Stimulated activated memory B cell treated with anti-CD40 and anti-IgM and Interleukin-4, amounts not matched to agents 10 μg/mL and 1 μg/mL and 100 μg/mL, for 72 hours (primary cell): Measurements from ENCODE around the gene BTD.
A peak's percentile ranks its signal among the peaks of the same experiment; 100 is the strongest.

Experiments
- ATAC-seq: fragments of 150-1000 bp; cut with Tn5 transposase; 2 replicates; pipeline ENCODE4 v1.10.0; 2021
- H3K27ac Mint-ChIP-seq: one replicate; pipeline ENCODE4 v1.8.0; 2022; ENCODE audit warnings: mild to moderate bottlenecking, mixed read lengths
- H3K27me3 Mint-ChIP-seq: one replicate; pipeline ENCODE4 v1.8.0; 2022; ENCODE audit warnings: mixed read lengths
- H3K36me3 Mint-ChIP-seq: one replicate; pipeline ENCODE4 v1.8.0; 2022; ENCODE audit warnings: mixed read lengths
- H3K4me1 Mint-ChIP-seq: one replicate; pipeline ENCODE4 v1.8.0; 2022; ENCODE audit warnings: mixed read lengths
- H3K4me3 Mint-ChIP-seq: one replicate; pipeline ENCODE4 v1.8.0; 2022; ENCODE audit warnings: mild to moderate bottlenecking, moderate library complexity, mixed read lengths
- H3K9me3 Mint-ChIP-seq: one replicate; pipeline ENCODE4 v1.8.0; 2022; ENCODE audit warnings: mixed read lengths

BTD gene

DNA sequence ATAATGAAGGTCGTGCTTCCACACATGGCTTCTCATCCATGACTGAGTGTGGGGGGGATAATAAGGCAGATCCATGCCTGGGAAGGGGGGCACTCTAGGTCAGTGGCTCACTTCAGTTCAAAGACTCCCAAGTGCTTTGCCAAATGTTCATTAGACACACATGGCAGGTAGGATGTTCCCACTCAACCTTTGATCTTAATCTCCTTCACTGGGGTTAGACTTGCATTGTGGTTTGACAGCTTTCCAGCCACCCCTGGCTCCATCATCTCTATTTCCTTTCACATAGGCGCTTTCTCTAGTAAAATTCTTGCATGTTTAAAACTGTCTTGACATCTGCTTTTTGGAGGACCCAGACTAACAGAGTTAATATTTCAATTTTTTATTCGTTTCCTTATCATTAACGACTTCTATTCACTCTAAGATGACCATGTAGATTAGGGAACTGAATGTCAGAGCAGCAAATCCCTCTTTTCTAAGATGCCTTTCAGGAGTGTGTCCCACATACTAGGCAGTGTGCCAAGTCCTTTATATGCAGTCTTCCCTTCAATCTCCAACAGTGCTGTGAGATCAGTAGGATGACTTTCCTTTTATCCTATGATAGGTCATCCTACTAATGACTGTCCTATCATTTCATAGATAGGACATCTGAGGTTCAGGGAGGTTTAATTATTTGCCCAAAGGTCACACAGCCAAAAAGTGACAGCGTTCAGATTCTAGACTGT, 57.9 kb downstream of the BTD start:
- peaks cover 7% of the 10 kb centered on the region for H3K36me3 Mint-ChIP-seq
- no peaks in the 10 kb centered on the region for H3K4me1 Mint-ChIP-seq
- no peak overlapping the region for H3K4me3 Mint-ChIP-seq
- ATAC-seq, result no peak
- H3K9me3 Mint-ChIP-seq, result peaks cover 13% of the 10 kb centered on the region
- H3K27me3 Mint-ChIP-seq, result no peaks in the 10 kb centered on the region
- H3K27ac Mint-ChIP-seq, result no peak overlapping the region

- H3K36me3 Mint-ChIP-seq, result peaks cover 12% of the 10 kb centered on the region
- peaks cover 9% of the 10 kb centered on the region for H3K9me3 Mint-ChIP-seq
- H3K27ac Mint-ChIP-seq, result no peak overlapping the region
- no peak overlapping the region for H3K4me3 Mint-ChIP-seq
- ATAC-seq, result no peak
- no peaks in the 10 kb centered on the region for H3K4me1 Mint-ChIP-seq
- no peaks in the 10 kb centered on the region for H3K27me3 Mint-ChIP-seq
Observed at GRCh38 chr3:15660055-15660935, 58.8 kb downstream of the BTD start.

- no peak for ATAC-seq
- Mint-ChIP-seq H3K36me3 (peaks cover 15% of the 10 kb centered on the region), H3K4me3 (no peak overlapping the region), H3K27me3 (no peaks in the 10 kb centered on the region), H3K9me3 (peaks cover 8% of the 10 kb centered on the region), H3K4me1 (peaks cover 15% of the 10 kb centered on the region), H3K27ac (no peak overlapping the region)
Observed at GRCh38 chr3:15664144-15664543, 62.6 kb downstream of the BTD start.

DNA sequence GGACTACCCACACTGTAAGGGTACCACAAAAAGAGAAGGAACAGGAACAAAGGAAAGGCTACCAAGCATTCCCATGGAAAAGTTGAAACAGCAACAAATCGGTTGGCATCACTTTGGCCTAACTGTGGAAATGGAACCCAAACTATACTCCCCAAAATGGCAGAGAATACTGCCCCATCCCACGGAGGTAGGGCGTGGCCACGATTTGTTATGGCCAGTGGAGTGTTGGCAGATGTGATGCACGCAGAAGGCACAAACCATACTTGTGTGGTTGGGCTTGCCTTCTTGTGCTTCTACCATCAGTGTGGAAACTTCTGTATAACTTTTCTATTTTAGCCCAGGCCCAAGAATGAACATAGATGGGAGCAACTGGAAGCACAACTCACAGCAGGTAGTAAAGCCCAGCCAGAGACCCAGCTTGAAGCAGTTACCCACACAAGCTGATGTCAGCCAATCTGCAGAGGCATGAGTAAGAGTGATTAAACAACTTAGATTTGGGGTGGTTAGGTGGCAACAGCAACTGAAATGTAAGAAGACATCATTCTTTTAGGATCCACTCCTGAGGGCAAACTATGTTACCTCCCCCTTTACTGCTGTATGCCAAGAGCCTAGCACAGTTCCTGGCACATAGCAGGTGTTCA, 64.1 kb downstream of the BTD start:
- Mint-ChIP-seq H3K9me3 (peaks cover 7% of the 10 kb centered on the region), H3K36me3 (peaks cover 25% of the 10 kb centered on the region), H3K4me1 (peaks cover 15% of the 10 kb centered on the region), H3K27me3 (no peaks in the 10 kb centered on the region), H3K27ac (no peak overlapping the region), H3K4me3 (no peak overlapping the region)
- ATAC-seq, result no peak

DNA sequence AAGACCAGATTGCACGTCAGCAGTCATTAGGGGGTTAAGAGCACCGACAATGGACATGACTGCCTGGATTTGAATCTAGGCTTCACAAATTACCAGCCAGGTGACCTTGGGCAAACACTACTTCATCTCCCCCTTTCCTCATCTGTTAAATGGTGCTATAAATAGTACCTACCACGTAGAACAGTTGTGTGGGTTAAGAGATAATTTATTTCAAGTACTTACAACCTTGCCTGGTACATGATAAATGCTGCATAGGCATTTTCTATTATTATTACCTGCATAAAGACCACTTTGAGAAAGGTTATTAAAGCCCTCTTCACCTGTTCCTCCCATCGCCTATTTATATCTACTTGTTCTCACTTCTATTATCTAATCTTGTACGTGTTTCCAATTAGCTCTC, 64.7 kb downstream of the BTD start:
- Mint-ChIP-seq H3K4me1 (peaks cover 15% of the 10 kb centered on the region), H3K27ac (no peak overlapping the region), H3K36me3 (peaks cover 32% of the 10 kb centered on the region), H3K9me3 (peaks cover 5% of the 10 kb centered on the region), H3K4me3 (no peak overlapping the region), H3K27me3 (no peaks in the 10 kb centered on the region)
- no peak for ATAC-seq

DNA sequence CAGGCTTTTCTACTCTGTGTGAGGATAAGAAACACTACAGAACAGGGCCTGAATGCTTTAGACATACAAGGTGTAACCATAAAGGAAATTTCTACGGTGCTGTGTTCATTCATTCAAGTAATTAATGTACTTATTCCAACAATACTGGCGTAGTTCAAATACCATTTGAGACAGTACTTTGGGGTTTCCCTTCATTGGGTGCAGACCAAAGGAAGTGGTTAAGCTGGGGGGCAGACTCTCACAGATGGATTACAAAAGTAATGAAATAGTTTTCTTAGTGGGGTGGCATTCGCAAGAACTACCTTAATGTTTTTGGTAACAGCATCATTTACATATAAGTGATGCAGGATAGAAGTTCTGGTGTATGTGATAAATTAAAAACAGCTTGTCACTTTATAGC, 65.9 kb downstream of the BTD start:
- Mint-ChIP-seq H3K27me3 (no peaks in the 10 kb centered on the region), H3K36me3 (peaks cover 33% of the 10 kb centered on the region), H3K27ac (no peak overlapping the region), H3K4me3 (no peak overlapping the region), H3K9me3 (peaks cover 4% of the 10 kb centered on the region), H3K4me1 (peaks cover 15% of the 10 kb centered on the region)
- peak; percentile 77 for ATAC-seq

- H3K9me3 Mint-ChIP-seq, result no peaks in the 10 kb centered on the region
- no peak for ATAC-seq
- H3K27me3 Mint-ChIP-seq, result no peaks in the 10 kb centered on the region
- H3K36me3 Mint-ChIP-seq, result peaks cover 24% of the 10 kb centered on the region
- no peaks in the 10 kb centered on the region for H3K4me1 Mint-ChIP-seq
- no peak overlapping the region for H3K27ac Mint-ChIP-seq
- H3K4me3 Mint-ChIP-seq, result no peak overlapping the region
Observed at GRCh38 chr3:15673536-15673935, 72.0 kb downstream of the BTD start.

DNA sequence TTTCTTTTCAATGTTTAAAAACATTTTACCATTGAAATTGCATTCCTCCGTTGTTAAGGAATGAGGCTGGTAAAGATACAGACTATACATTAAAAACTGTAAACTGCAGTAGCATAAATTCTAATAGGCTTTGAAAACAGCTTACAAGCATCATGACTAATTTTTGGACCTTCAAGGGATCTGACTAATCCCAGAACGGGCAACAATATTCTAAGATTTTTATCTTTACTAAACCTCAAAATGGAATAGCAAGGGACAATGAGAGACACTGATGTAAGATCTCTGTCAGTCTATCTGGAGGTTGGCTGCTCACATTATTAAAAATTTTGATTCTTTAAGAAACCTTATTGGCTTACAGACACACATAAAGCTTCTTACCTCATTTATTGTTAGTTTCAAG, 74.7 kb downstream of the BTD start:
- no peak overlapping the region for H3K27ac Mint-ChIP-seq
- H3K4me1 Mint-ChIP-seq, result no peaks in the 10 kb centered on the region
- H3K36me3 Mint-ChIP-seq, result peaks cover 14% of the 10 kb centered on the region
- no peaks in the 10 kb centered on the region for H3K27me3 Mint-ChIP-seq
- ATAC-seq, result no peak
- H3K4me3 Mint-ChIP-seq, result no peak overlapping the region
- no peaks in the 10 kb centered on the region for H3K9me3 Mint-ChIP-seq

DNA sequence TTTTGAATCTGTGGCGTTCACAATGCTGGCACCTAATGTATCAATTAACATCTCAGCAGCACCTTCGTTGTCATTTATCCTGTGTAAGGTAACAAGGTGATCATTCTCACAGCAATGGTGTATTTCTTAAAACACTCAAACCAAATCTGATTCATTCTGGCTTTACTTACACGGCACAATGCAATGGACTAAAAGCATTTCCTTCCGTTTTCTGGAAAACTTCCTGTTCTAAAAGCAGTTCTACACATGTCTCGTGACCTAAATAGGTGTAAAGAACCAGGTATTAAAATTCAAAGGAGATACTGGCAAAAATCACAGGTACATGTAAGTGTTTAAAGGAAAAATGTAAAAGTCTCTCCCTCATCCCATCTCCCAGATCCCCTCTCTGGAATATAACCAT, 77.8 kb downstream of the BTD start:
- H3K27me3 Mint-ChIP-seq, result no peaks in the 10 kb centered on the region
- no peaks in the 10 kb centered on the region for H3K9me3 Mint-ChIP-seq
- H3K4me3 Mint-ChIP-seq, result no peak overlapping the region
- no peaks in the 10 kb centered on the region for H3K4me1 Mint-ChIP-seq
- no peak overlapping the region for H3K27ac Mint-ChIP-seq
- ATAC-seq, result no peak
- H3K36me3 Mint-ChIP-seq, result peaks cover 13% of the 10 kb centered on the region

GRCh38 chr3:15681668-15682067, 80.1 kb downstream of the BTD start:
- H3K9me3 Mint-ChIP-seq, result no peaks in the 10 kb centered on the region
- no peaks in the 10 kb centered on the region for H3K4me1 Mint-ChIP-seq
- H3K27me3 Mint-ChIP-seq, result no peaks in the 10 kb centered on the region
- H3K27ac Mint-ChIP-seq, result no peak overlapping the region
- no peak for ATAC-seq
- H3K4me3 Mint-ChIP-seq, result no peak overlapping the region
- H3K36me3 Mint-ChIP-seq, result peaks cover 35% of the 10 kb centered on the region

DNA sequence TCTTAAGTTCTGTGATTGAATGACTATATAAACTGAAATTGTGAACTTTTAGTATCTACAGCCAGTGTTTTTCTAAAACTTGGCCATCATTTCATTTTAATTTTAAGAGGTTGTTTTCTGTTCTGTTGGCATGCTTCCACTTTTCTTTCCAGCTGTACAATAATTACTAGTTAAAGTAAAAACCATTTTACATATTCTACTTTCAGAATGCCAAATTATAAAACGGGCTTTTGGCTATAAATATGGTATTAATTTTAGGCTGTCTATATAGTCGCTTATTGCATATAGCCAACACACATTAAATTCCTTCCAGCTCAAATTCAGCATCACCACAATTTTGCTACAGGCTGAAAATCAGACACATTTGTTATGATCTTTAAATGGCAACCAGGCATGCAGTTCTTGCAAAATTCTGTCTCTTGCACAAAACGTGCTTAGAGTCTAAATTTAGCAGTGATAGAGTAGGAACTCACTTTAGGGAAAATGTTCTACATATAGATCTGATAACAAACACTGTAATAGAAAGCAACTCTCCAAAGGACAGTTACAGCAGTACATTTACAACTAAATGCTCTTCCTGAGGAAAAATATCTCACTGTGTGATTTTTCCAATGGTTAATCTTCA, 81.1 kb downstream of the BTD start:
- Mint-ChIP-seq H3K27ac (no peak overlapping the region), H3K4me1 (no peaks in the 10 kb centered on the region), H3K27me3 (no peaks in the 10 kb centered on the region), H3K4me3 (no peak overlapping the region), H3K9me3 (no peaks in the 10 kb centered on the region), H3K36me3 (peaks cover 29% of the 10 kb centered on the region)
- no peak for ATAC-seq

GRCh38 chr3:15683253-15683652, 81.7 kb downstream of the BTD start:
- H3K36me3 Mint-ChIP-seq, result peaks cover 29% of the 10 kb centered on the region
- H3K4me3 Mint-ChIP-seq, result no peak overlapping the region
- no peak for ATAC-seq
- no peaks in the 10 kb centered on the region for H3K27me3 Mint-ChIP-seq
- H3K4me1 Mint-ChIP-seq, result no peaks in the 10 kb centered on the region
- no peak overlapping the region for H3K27ac Mint-ChIP-seq
- H3K9me3 Mint-ChIP-seq, result no peaks in the 10 kb centered on the region

GRCh38 chr3:15685927-15686326, 84.4 kb downstream of the BTD start:
- no peaks in the 10 kb centered on the region for H3K4me1 Mint-ChIP-seq
- no peak overlapping the region for H3K4me3 Mint-ChIP-seq
- peaks cover 33% of the 10 kb centered on the region for H3K36me3 Mint-ChIP-seq
- no peak for ATAC-seq
- no peaks in the 10 kb centered on the region for H3K27me3 Mint-ChIP-seq
- no peak overlapping the region for H3K27ac Mint-ChIP-seq
- H3K9me3 Mint-ChIP-seq, result no peaks in the 10 kb centered on the region

DNA sequence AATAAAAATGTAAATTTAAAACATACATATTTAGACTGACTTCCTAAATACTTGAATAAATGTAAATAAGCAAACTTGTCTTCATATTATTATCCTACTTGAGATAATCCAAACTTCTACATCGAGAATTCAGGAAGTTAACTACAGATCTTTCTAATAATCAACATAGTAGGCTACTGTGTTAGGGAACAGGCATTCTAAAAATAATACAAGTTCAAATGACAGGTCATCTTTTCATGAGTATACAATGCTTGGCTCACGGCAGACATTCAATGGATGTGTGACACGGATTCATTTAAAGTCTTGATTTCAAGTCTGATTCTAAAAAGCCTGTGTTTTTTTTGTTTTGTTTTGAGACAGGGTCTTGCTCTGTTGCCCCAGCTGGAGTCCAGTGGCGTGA, 88.7 kb downstream of the BTD start:
- no peaks in the 10 kb centered on the region for H3K4me1 Mint-ChIP-seq
- no peaks in the 10 kb centered on the region for H3K9me3 Mint-ChIP-seq
- H3K27me3 Mint-ChIP-seq, result no peaks in the 10 kb centered on the region
- no peak overlapping the region for H3K4me3 Mint-ChIP-seq
- peaks cover 65% of the 10 kb centered on the region for H3K36me3 Mint-ChIP-seq
- ATAC-seq, result no peak
- no peak overlapping the region for H3K27ac Mint-ChIP-seq

DNA sequence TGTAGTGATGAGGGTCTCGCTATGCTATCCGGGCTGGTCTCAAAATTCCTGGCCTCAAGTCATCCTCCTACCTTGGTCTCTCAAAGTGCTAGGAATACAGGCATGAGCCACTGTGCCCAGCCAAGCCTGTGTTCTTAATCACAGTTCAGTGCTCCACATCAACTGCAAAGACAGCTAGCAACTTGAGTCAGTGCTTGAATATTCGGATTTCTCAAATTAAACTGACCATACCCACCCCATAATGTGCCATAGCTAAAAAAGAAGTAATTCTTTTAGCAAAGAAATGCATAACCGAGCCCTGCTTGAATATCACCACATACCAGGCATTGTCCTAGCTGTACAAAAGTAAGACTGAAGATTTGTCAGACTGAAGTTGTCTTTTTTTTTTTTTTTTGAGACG, 89.2 kb downstream of the BTD start:
- no peaks in the 10 kb centered on the region for H3K4me1 Mint-ChIP-seq
- H3K27me3 Mint-ChIP-seq, result no peaks in the 10 kb centered on the region
- ATAC-seq, result no peak
- no peak overlapping the region for H3K4me3 Mint-ChIP-seq
- no peaks in the 10 kb centered on the region for H3K9me3 Mint-ChIP-seq
- H3K27ac Mint-ChIP-seq, result no peak overlapping the region
- H3K36me3 Mint-ChIP-seq, result peaks cover 65% of the 10 kb centered on the region
